ENCODE data around the gene MACROD2. TPM values are rescaled to one million over a fixed set of nuclear protein-coding genes. Genes with fewer than 3 reads are reported as not detected.

Gene MACROD2
- total RNA-seq, 2 donors from 2014 or later = 0.95 to 4.2 TPM

GRCh38 chr20:15166744-15167143 is 1171.4 kb downstream of the MACROD2 start:
- no peak for ATAC-seq (ENCODE audit: insufficient number of reproducible peaks, low FRiP score, low read depth)

GRCh38 chr20:15171016-15171415 is 1175.7 kb downstream of the MACROD2 start:
- Histone ChIP-seq H3K9me3 (no peaks in the 10 kb centered on the region), H3K4me1 (ENCODE audit: control insufficient read depth in 1 of 2, low read depth in 2 of 2) (no peaks in the 10 kb centered on the region), H3K36me3 (no peaks in the 10 kb centered on the region), H3K27ac (no peak overlapping the region), H3K27me3 (replicated peaks; ENCODE audit: insufficient read depth) (no peaks in the 10 kb centered on the region), H3K4me3 (no peak overlapping the region)
- TF ChIP-seq CTCF (IDR thresholded peaks at IDR 0.05) = no peak
- DNase-seq (ENCODE audit: low spot score) (no peak), ATAC-seq (ENCODE audit: insufficient number of reproducible peaks, low FRiP score, low read depth) (no peak)

More at GRCh38 chr20:15166744-15167143, 1171.4 kb downstream of the MACROD2 start:
- no peaks in the 10 kb centered on the region for H3K9me3 ChIP-seq
- H3K27me3 ChIP-seq (replicated peaks; ENCODE audit: insufficient read depth) = no peaks in the 10 kb centered on the region
- DNase-seq (ENCODE audit: low spot score) = no peak
- TF ChIP-seq CTCF (IDR thresholded peaks at IDR 0.05) = no peak
- H3K4me1 ChIP-seq (ENCODE audit: control insufficient read depth in 1 of 2, low read depth in 2 of 2) = no peaks in the 10 kb centered on the region
- H3K4me3 ChIP-seq = no peak overlapping the region
- no peaks in the 10 kb centered on the region for H3K36me3 ChIP-seq
- H3K27ac ChIP-seq = no peak overlapping the region

GRCh38 chr20:15176929-15177328 is 1181.6 kb downstream of the MACROD2 start:
- H3K4me1 ChIP-seq (ENCODE audit: control insufficient read depth in 1 of 2, low read depth in 2 of 2) = peaks cover 0 to 6% of the 10 kb centered on the region in 2 donors
- no peak for TF ChIP-seq CTCF (IDR thresholded peaks at IDR 0.05)
- H3K27me3 ChIP-seq (replicated peaks; ENCODE audit: insufficient read depth) = no peaks in the 10 kb centered on the region
- DNase-seq (ENCODE audit: low spot score) (no peak), ATAC-seq (ENCODE audit: insufficient number of reproducible peaks, low FRiP score, low read depth) (no peak)
- no peak overlapping the region for H3K4me3 ChIP-seq
- H3K27ac ChIP-seq = no peak overlapping the region
- no peaks in the 10 kb centered on the region for H3K9me3 ChIP-seq
- no peaks in the 10 kb centered on the region for H3K36me3 ChIP-seq

- ATAC-seq (ENCODE audit: insufficient number of reproducible peaks, low FRiP score, low read depth) (no peak), DNase-seq (ENCODE audit: low spot score) (no peak)
- TF ChIP-seq CTCF (IDR thresholded peaks at IDR 0.05) = no peak
- Histone ChIP-seq H3K4me3 (no peak overlapping the region), H3K27ac (no peak overlapping the region), H3K36me3 (no peaks in the 10 kb centered on the region), H3K27me3 (replicated peaks; ENCODE audit: insufficient read depth) (no peaks in the 10 kb centered on the region), H3K9me3 (no peaks in the 10 kb centered on the region), H3K4me1 (ENCODE audit: control insufficient read depth in 1 of 2, low read depth in 2 of 2) (peaks cover 0 to 6% of the 10 kb centered on the region in 2 donors)
Measured at GRCh38 chr20:15178581-15178980, 1183.3 kb downstream of the MACROD2 start.

GRCh38 chr20:15179381-15179780 is 1184.1 kb downstream of the MACROD2 start:
- no peak for DNase-seq (ENCODE audit: low spot score)
- Histone ChIP-seq H3K27ac (no peak overlapping the region), H3K9me3 (no peaks in the 10 kb centered on the region), H3K36me3 (no peaks in the 10 kb centered on the region), H3K4me1 (ENCODE audit: control insufficient read depth in 1 of 2, low read depth in 2 of 2) (peaks cover 0 to 6% of the 10 kb centered on the region in 2 donors), H3K4me3 (no peak overlapping the region), H3K27me3 (replicated peaks; ENCODE audit: insufficient read depth) (no peaks in the 10 kb centered on the region)
- no peak for ATAC-seq (ENCODE audit: insufficient number of reproducible peaks, low FRiP score, low read depth)
- no peak for TF ChIP-seq CTCF (IDR thresholded peaks at IDR 0.05)
